Suprapubic skin (tissue), 4 donors: ENCODE results near the gene GRK5. TPM values are rescaled to one million over a fixed set of nuclear protein-coding genes. Genes with fewer than 3 reads are reported as not detected.
A peak's percentile ranks its signal among the peaks of the same experiment; 100 is the strongest.

Experiments used
- DNase-seq, 2 donors: peaks; one replicate each; pipeline ENCODE4 v3.0.0-alpha.2; 2019; ENCODE audit warnings: low spot score in 2 of 2
- H3K27ac ChIP-seq: fragments of 200-600 bp; sonication (generic); one replicate; pipeline ENCODE4 v1.5.1; 2019
- H3K27me3 ChIP-seq: fragments of 200-600 bp; sonication (generic); one replicate; pipeline ENCODE4 v1.5.1; 2019
- H3K36me3 ChIP-seq: fragments of 200-600 bp; sonication (generic); one replicate; pipeline ENCODE4 v1.5.1; 2019
- H3K4me1 ChIP-seq: fragments of 200-600 bp; sonication (generic); one replicate; pipeline ENCODE4 v1.5.1; 2019
- H3K4me3 ChIP-seq: fragments of 200-600 bp; sonication (generic); one replicate; pipeline ENCODE4 v1.5.1; 2019; ENCODE audit warnings: mild to moderate bottlenecking
- H3K9me3 ChIP-seq: fragments of 200-600 bp; sonication (generic); one replicate; pipeline ENCODE4 v1.5.1; 2019
- CTCF ChIP-seq, 2 donors: fragments of 200-600 bp in 1 of 2; fragments of 450-650 bp in 1 of 2; sonication (generic) in 1 of 2; IDR thresholded peaks; one replicate each; pipeline ENCODE4 v1.5.1; 2016 to 2019; ENCODE audit warnings: antibody characterized with exemption in 2 of 2, mild to moderate bottlenecking in 1 of 2, moderate library complexity in 1 of 2
- EP300 ChIP-seq: sonication (generic); formaldehyde crosslinking; IDR thresholded peaks from one replicate; pipeline ENCODE4 v1.6.1; 2017; ENCODE audit warnings: antibody characterized with exemption
- POLR2A ChIP-seq, 2 donors: fragments of 450-650 bp; IDR thresholded peaks; one replicate each; pipeline ENCODE4 v1.6.1; 2017; ENCODE audit warnings: antibody characterized with exemption in 2 of 2, mild to moderate bottlenecking in 2 of 2, moderate library complexity in 2 of 2
- POLR2AphosphoS5 ChIP-seq, 3 donors: sonication (generic); formaldehyde crosslinking; IDR thresholded peaks; one replicate each; pipeline ENCODE4 v1.6.1; 2017; ENCODE audit warnings: antibody characterized with exemption in 3 of 3
- WGBS: methylation state at CpG from one replicate; pipeline ENCODE4 v1.1.5; 2018; 5-methylcytosine and 5-hydroxymethylcytosine counted together
- total RNA-seq, 4 donors: library from RNA; depleted of rRNA; stranded (reverse); fragments of >200 nt; gene quantifications; one replicate each; pipeline ENCODE4 v1.1.0, GENCODE V29; 2016

The GRK5 gene
- total RNA-seq, 4 donors from 2014 or later = 4.8 to 9.0 (median 6.7) TPM

- peak; percentile 87 to 90 for DNase-seq
- no peaks in the 10 kb centered on the region for H3K36me3 ChIP-seq
- no peaks in the 10 kb centered on the region for H3K27me3 ChIP-seq
- no peak overlapping the region for H3K4me3 ChIP-seq
- TF ChIP-seq POLR2AphosphoS5 (IDR thresholded peaks at IDR 0.05) (peak in 2 of 3 donors; percentile 29 to 64), EP300 (no peak)
- peak overlapping the region; percentile 52 for H3K27ac ChIP-seq
- no peaks in the 10 kb centered on the region for H3K9me3 ChIP-seq
- H3K4me1 ChIP-seq = peaks cover 13% of the 10 kb centered on the region
- 57% methylated on average over 13 of the region's 14 CpGs for WGBS
Measured at GRCh38 chr10:119401671-119402395, 194.5 kb downstream of the GRK5 start.

- no peaks in the 10 kb centered on the region for H3K36me3 ChIP-seq
- no peak overlapping the region for H3K27ac ChIP-seq
- peaks cover 13% of the 10 kb centered on the region for H3K4me1 ChIP-seq
- no peak overlapping the region for H3K4me3 ChIP-seq
- TF ChIP-seq POLR2AphosphoS5 (IDR thresholded peaks at IDR 0.05) (no peak), CTCF (IDR thresholded peaks at IDR 0.05) (no peak), EP300 (no peak), POLR2A (IDR thresholded peaks at IDR 0.05) (no peak)
- no peak for DNase-seq
- H3K27me3 ChIP-seq = no peaks in the 10 kb centered on the region
- H3K9me3 ChIP-seq = no peaks in the 10 kb centered on the region
- 96% methylated on average over 1 of the region's 1 CpG for WGBS
Measured at GRCh38 chr10:119403921-119404320, 196.6 kb downstream of the GRK5 start.

GRCh38 chr10:119404719-119405519 lies 197.5 kb downstream of the GRK5 start:
- WGBS = 87% methylated on average over 10 of the region's 13 CpGs

GRCh38 chr10:119405520-119405807 lies 198.1 kb downstream of the GRK5 start:
- Histone ChIP-seq H3K27ac (no peak overlapping the region), H3K36me3 (no peaks in the 10 kb centered on the region), H3K9me3 (no peaks in the 10 kb centered on the region), H3K4me1 (peaks cover 13% of the 10 kb centered on the region), H3K4me3 (no peak overlapping the region), H3K27me3 (no peaks in the 10 kb centered on the region)
- WGBS = 84% methylated on average over 8 of the region's 8 CpGs
- TF ChIP-seq EP300 (no peak), CTCF (IDR thresholded peaks at IDR 0.05) (no peak), POLR2A (IDR thresholded peaks at IDR 0.05) (no peak), POLR2AphosphoS5 (IDR thresholded peaks at IDR 0.05) (no peak)
- no peak for DNase-seq

More at GRCh38 chr10:119404719-119405519, 197.5 kb downstream of the GRK5 start:
- Histone ChIP-seq H3K27ac (peak overlapping the region; percentile 29), H3K4me3 (no peak overlapping the region), H3K9me3 (no peaks in the 10 kb centered on the region), H3K27me3 (no peaks in the 10 kb centered on the region), H3K4me1 (peaks cover 13% of the 10 kb centered on the region), H3K36me3 (no peaks in the 10 kb centered on the region)
- no peak for DNase-seq
- TF ChIP-seq POLR2AphosphoS5 (IDR thresholded peaks at IDR 0.05) (no peak), POLR2A (IDR thresholded peaks at IDR 0.05) (no peak), CTCF (IDR thresholded peaks at IDR 0.05) (no peak), EP300 (no peak)

- 95% methylated on average over 2 of the region's 3 CpGs for WGBS
- H3K27ac ChIP-seq = peak overlapping the region; percentile 20
- no peaks in the 10 kb centered on the region for H3K36me3 ChIP-seq
- DNase-seq = no peak
- no peaks in the 10 kb centered on the region for H3K9me3 ChIP-seq
- H3K4me1 ChIP-seq = peaks cover 12% of the 10 kb centered on the region
- no peaks in the 10 kb centered on the region for H3K27me3 ChIP-seq
- H3K4me3 ChIP-seq = no peak overlapping the region
- TF ChIP-seq POLR2A (IDR thresholded peaks at IDR 0.05) = no peak
- TF ChIP-seq EP300 = no peak
- no peak for TF ChIP-seq POLR2AphosphoS5 (IDR thresholded peaks at IDR 0.05)
- no peak for TF ChIP-seq CTCF (IDR thresholded peaks at IDR 0.05)
Measured at GRCh38 chr10:119406137-119406536, 198.8 kb downstream of the GRK5 start.
